Measurements from ENCODE around the gene DLGAP4. TPM values are rescaled to one million over a fixed set of nuclear protein-coding genes. Genes with fewer than 3 reads are reported as not detected.

The DLGAP4 gene
- total RNA-seq, 1 experiment from 2014 or later = 59.9 TPM

GRCh38 chr20:36465109-36466080 is 159.3 kb downstream of the DLGAP4 start:
- DNase-seq (ENCODE audit: low spot score) = peak; percentile 96
- no peaks in the 10 kb centered on the region for H3K27me3 ChIP-seq (replicated peaks; ENCODE audit: insufficient read depth, low read depth, low read length, poor library complexity)

GRCh38 chr20:36466089-36466488 is 159.9 kb downstream of the DLGAP4 start:
- no peak for TF ChIP-seq CTCF (conservative IDR thresholded peaks at IDR 0.05; ENCODE audit: low read depth, low read length)
- no peak for TF ChIP-seq EZH2 (IDR thresholded peaks at IDR 0.05; ENCODE audit: borderline replicate concordance, low read depth, low read length, poor library complexity, severe bottlenecking)
- H3K36me3 ChIP-seq (ENCODE audit: insufficient read depth, low read length, poor library complexity, severe bottlenecking) = no peaks in the 10 kb centered on the region
- H3K9me3 ChIP-seq (ENCODE audit: low read depth, low read length, poor library complexity, severe bottlenecking) = no peaks in the 10 kb centered on the region
- no TSS peak for BruUV-seq (replicated peaks)
- no peak overlapping the region for H3K4me3 ChIP-seq (ENCODE audit: low read depth, low read length, poor library complexity, severe bottlenecking)
- POLR2A ChIA-PET (ENCODE audit: low non-redundant PET) = no interaction called here
- CTCF ChIA-PET = interaction anchor here (0.6 kb wide), 1 partner anchor 19 kb away, joined by 4 read pairs; no protein-coding TSS in a partner anchor
- no peaks in the 10 kb centered on the region for H3K27me3 ChIP-seq (replicated peaks; ENCODE audit: insufficient read depth, low read depth, low read length, poor library complexity)
- intact Hi-C loops (cut with micrococcal nuclease; ENCODE audit: unreplicated experiment) = no loop called here
- H3K27ac ChIP-seq (ENCODE audit: low read depth, low read length, poor library complexity, severe bottlenecking) = peak overlapping the region; percentile 60
- peaks cover 49% of the 10 kb centered on the region for H3K4me1 ChIP-seq (ENCODE audit: insufficient read depth, low read length, poor library complexity, severe bottlenecking)
- DNase-seq (ENCODE audit: low spot score) = no peak

More at GRCh38 chr20:36465109-36466080, 159.3 kb downstream of the DLGAP4 start:
- no peak overlapping the region for H3K4me3 ChIP-seq (ENCODE audit: low read depth, low read length, poor library complexity, severe bottlenecking)
- H3K4me1 ChIP-seq (ENCODE audit: insufficient read depth, low read length, poor library complexity, severe bottlenecking) = peaks cover 49% of the 10 kb centered on the region
- H3K27ac ChIP-seq (ENCODE audit: low read depth, low read length, poor library complexity, severe bottlenecking) = peak overlapping the region; percentile 60
- H3K36me3 ChIP-seq (ENCODE audit: insufficient read depth, low read length, poor library complexity, severe bottlenecking) = no peaks in the 10 kb centered on the region
- H3K9me3 ChIP-seq (ENCODE audit: low read depth, low read length, poor library complexity, severe bottlenecking) = no peaks in the 10 kb centered on the region
- CTCF ChIA-PET = interaction anchor here (0.6 kb wide), 1 partner anchor 20 kb away, joined by 4 read pairs; no protein-coding TSS in a partner anchor
- POLR2A ChIA-PET (ENCODE audit: low non-redundant PET) = interaction anchor here (0.6 kb wide), 1 partner anchor 146 kb away, joined by 4 read pairs; no protein-coding TSS in a partner anchor
- no TSS peak for BruUV-seq (replicated peaks)
- TF ChIP-seq EZH2 (IDR thresholded peaks at IDR 0.05; ENCODE audit: borderline replicate concordance, low read depth, low read length, poor library complexity, severe bottlenecking) (no peak), CTCF (conservative IDR thresholded peaks at IDR 0.05; ENCODE audit: low read depth, low read length) (no peak)
- intact Hi-C loops (cut with micrococcal nuclease; ENCODE audit: unreplicated experiment) = loop anchor here (1.0 kb wide), 1 partner anchor 58 kb away; no protein-coding TSS in a partner anchor

GRCh38 chr20:36467076-36467999 is 161.2 kb downstream of the DLGAP4 start:
- no TSS peak for BruUV-seq (replicated peaks)
- Histone ChIP-seq H3K4me3 (ENCODE audit: low read depth, low read length, poor library complexity, severe bottlenecking) (no peak overlapping the region), H3K27ac (ENCODE audit: low read depth, low read length, poor library complexity, severe bottlenecking) (peak overlapping the region; percentile 16), H3K9me3 (ENCODE audit: low read depth, low read length, poor library complexity, severe bottlenecking) (no peaks in the 10 kb centered on the region), H3K27me3 (replicated peaks; ENCODE audit: insufficient read depth, low read depth, low read length, poor library complexity) (no peaks in the 10 kb centered on the region), H3K4me1 (ENCODE audit: insufficient read depth, low read length, poor library complexity, severe bottlenecking) (peaks cover 57% of the 10 kb centered on the region), H3K36me3 (ENCODE audit: insufficient read depth, low read length, poor library complexity, severe bottlenecking) (no peaks in the 10 kb centered on the region)
- intact Hi-C loops (cut with micrococcal nuclease; ENCODE audit: unreplicated experiment) = no loop called here
- ChIA-PET POLR2A (ENCODE audit: low non-redundant PET) (interaction anchor here (0.7 kb wide), 2 partner anchors 51 to 128 kb away, joined by 4 to 9 read pairs; no protein-coding TSS in a partner anchor), CTCF (no interaction called here)
- TF ChIP-seq CTCF (conservative IDR thresholded peaks at IDR 0.05; ENCODE audit: low read depth, low read length) (no peak), EZH2 (IDR thresholded peaks at IDR 0.05; ENCODE audit: borderline replicate concordance, low read depth, low read length, poor library complexity, severe bottlenecking) (no peak)
- DNase-seq (ENCODE audit: low spot score) = peak; percentile 80

All from A673 (cell line).